ENCODE data around the gene PSMC1.

Gene PSMC1

GRCh38 chr14:90276646-90277367, 20.5 kb downstream of the PSMC1 start:
- no peak for DNase-seq

GRCh38 chr14:90277581-90278198, 21.3 kb downstream of the PSMC1 start:
- DNase-seq: no peak

GRCh38 chr14:90278199-90279175, 22.1 kb downstream of the PSMC1 start:
- no peak for DNase-seq

DNA sequence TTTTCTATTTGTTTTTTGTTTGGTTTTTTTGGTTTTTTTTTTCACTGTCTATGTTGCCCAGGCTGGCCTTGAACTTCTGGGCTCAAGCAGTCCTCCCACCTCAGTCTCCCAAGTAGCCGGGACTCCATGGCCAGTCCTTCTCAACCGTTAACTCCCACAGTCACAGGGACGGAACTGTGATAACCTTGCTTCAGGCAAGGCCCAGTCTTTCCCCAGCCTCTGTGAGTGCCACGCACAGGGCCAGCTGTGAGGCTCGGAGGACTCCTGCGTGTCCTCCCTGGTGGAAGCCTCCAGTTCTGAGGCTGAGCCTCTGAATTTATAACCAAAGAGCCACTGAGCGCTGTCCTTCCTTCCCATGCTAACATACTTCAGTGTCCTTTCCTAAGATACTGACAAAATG, 23.7 kb downstream of the PSMC1 start:
- no peak for DNase-seq

GRCh38 chr14:90281261-90281660, 24.9 kb downstream of the PSMC1 start:
- DNase-seq: no peak

GRCh38 chr14:90281756-90282155, 25.4 kb downstream of the PSMC1 start:
- no peak for DNase-seq

DNA sequence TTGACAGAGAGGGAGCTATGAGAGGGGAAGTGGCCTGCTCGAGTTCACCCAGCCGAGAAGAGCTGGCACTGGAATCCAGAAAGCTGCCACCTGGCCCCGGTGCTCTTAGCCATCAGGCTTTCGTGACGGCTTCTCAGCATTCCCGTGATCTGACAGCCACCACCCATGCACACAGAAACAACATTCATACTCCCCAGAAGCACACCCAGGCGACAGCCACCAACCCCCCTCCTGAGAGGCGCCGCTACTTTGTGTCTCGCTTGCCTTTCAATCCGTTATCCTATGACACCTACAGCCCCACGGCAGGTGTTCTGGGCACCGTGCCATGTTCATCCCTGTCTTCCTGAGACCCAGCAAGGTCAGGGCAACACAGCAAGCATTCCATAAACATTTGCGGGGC, 31.4 kb downstream of the PSMC1 start:
- DNase-seq: no peak

DNA sequence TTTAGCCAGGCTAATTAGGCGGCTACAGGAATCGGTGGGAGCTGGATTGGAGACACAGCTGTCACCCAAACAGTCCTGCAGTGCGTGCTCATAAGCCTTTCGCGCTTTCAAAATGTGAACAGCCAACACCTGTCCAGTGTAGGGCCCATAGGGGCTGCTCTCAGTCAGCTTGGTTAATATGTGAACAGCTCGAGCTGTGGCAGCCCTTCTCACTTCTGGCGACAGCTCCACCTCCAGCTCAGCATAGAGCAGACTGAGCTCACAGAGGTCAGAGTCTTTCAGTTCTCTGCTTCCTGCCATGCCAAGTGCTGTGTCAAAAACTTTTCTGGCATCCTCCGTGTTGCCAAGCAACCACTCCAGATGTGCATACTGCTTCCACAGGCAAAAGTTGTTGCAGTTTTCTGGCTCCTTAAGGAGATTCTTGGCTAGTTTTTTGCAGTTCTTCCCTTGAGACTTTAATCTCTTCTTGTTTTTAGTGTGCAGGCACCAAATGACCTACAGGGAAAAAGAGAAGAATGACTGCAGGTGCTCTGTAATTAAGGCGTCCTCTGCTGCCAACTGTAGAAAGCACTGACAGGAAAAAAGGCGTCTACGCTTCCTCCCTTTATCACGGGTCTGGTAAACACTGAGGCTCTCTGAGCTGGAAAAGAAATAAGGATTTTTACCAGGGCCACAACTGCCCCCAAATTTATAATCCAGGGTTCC, 32.5 kb downstream of the PSMC1 start:
- no peak for DNase-seq

GRCh38 chr14:90290337-90291011, 34.1 kb downstream of the PSMC1 start:
- DNase-seq: no peak

- DNase-seq: no peak
These were observed 35.3 kb downstream of the PSMC1 start for GRCh38 chr14:90291699-90292098.

- no peak for DNase-seq
These were observed 37.7 kb downstream of the PSMC1 start for GRCh38 chr14:90293766-90294730.

DNA sequence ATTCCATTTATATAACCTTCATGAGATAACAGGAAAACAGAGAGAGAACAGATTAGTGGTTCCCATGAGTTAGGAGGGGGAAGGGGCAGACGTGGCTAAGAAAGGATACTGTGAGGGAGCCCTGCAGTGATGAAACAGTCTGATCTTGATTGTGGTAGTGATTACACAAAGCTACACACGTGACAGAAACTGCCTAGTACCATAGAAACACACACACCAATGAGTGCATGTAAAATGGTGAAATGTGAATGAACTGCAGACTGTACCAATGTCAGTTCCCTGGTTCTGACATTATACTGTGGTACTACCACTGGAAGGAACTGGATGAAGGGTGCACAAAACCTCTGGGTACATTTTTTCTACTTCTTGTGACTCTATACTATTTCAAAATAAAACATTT, 38.5 kb downstream of the PSMC1 start:
- no peak for DNase-seq

GRCh38 chr14:90295870-90296516, 39.6 kb downstream of the PSMC1 start:
- DNase-seq: no peak

DNA sequence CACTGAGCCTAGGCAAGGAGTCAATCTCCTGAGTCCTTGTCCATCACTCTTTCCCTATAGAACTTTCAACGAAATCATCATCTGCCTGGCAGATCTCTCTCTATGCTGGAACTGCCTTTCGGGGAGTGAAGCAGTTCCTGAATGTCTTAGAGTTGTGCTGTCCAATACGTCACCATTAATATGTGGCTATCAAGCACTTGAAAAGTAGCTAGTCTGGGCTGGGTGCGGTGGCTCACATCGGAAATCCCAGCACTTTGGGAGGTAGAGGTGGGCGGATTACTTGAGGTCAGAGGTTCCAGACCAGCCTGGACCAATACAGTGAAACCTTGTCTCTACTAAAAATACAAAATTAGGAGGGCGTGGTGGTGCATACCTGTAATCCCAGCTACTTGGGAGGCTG, 40.3 kb downstream of the PSMC1 start:
- DNase-seq: no peak

DNA sequence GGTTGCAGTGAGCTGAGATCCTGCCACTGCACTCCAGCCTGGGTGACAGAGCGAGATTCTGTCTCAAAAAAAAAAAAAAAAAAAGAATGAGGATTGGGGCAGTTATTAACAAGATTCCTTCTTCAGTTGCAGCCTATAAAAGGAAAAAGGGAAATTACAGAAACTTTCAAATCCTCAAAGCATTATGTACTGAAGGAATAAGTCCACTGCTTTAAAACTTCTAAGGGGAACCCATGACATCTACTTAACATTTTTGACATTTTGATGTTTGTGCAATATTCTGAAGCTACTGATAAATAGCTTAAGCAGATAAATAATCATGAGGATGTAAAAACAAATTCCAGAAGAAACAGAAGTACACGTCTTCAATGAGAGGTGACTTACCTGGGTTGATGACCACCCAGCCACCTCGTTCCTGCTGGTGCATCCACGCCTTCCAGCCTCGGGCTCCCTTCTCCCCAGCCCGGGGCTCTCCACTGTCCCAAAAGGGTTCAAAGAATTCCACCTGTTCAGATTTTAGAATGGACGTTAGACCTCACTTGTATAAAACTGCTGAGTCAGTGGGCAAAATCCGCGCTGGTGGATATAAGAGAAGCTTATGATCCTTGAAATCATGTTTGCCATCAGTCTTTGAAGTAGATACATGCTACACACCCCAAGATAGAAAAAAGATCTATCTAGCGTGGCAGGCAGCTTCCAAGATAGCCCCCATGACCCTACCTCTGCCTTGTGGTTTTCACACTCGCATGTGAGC, 41.7 kb downstream of the PSMC1 start:
- no peak for DNase-seq

DNA sequence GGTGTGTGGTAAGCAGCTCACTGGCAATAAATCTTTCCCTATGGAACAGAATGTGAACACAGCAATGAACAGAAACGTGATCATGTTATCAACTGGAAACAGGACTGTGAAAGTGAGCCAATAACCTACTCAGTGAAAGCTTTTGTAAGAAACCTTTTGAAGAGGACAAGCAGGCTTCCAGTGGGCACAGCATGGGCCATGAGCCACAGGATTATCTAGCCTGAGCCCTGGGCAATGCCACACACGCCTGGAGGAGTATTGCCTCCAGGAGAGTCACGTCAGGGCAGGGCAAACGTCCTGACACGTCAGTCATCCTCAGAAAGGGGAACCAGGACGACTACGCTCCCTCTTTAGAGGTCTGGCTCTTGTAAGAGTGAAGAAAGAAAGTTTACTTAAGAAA, 43.1 kb downstream of the PSMC1 start:
- DNase-seq: no peak

DNA sequence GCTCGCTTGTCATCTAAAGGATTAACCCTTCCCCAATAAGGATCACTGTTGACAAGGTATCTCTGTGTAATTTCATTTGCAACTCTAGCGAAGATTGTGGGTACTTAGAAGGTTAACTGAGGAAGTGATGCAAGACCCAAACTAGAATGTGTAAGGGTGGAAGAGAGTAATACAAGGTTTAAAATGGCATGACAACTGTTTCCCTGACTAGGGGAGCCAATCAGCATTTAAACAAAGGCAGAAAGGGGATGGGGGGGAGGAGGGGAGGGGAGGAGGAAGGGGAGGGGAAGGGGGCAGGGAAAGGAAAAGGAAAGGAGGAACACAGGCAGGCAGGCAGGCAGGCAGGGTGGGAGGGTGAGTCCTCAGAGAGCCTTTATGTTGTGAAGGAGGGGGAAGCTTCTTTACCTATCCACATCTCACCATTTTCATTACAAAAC, 44.3 kb downstream of the PSMC1 start:
- no peak for DNase-seq

- no peak for DNase-seq
These were observed 44.8 kb downstream of the PSMC1 start for GRCh38 chr14:90301122-90301521.

- no peak for DNase-seq
These were observed 45.3 kb downstream of the PSMC1 start for GRCh38 chr14:90301668-90302090.
